ENCODE data around the gene GABRR2. TPM values are rescaled to one million over a fixed set of nuclear protein-coding genes. Genes with fewer than 3 reads are reported as not detected.

The GABRR2 gene
- polyA plus RNA-seq, 1 donor from 2014 or later: 0.31 TPM

GRCh38 chr6:89347825-89348224 lies 32.7 kb upstream of the GABRR2 start:
- no peak overlapping the region for H3K27ac ChIP-seq (ENCODE audit: low read length)
- no peaks in the 10 kb centered on the region for H3K27me3 ChIP-seq (ENCODE audit: insufficient read depth, low read depth, low read length)
- no peak overlapping the region for H3K4me2 ChIP-seq (ENCODE audit: low read length)
- H3K79me2 ChIP-seq (replicated peaks; ENCODE audit: insufficient read depth, low read length): peaks cover 68% of the 10 kb centered on the region
- no peaks in the 10 kb centered on the region for H3F3A ChIP-seq (ENCODE audit: insufficient read depth, low read length, poor library complexity, severe bottlenecking)
- no peaks in the 10 kb centered on the region for H3K36me3 ChIP-seq (ENCODE audit: insufficient read depth, low read length)
- H3K4me3 ChIP-seq (ENCODE audit: low read length): peak overlapping the region; percentile 23
- TF ChIP-seq RAD21 (conservative IDR thresholded peaks at IDR 0.05): no peak
- no peak for TF ChIP-seq SMC3 (conservative IDR thresholded peaks at IDR 0.05; ENCODE audit: poor library complexity)
- TF ChIP-seq CTCF (IDR thresholded peaks at IDR 0.05; ENCODE audit: poor library complexity, severe bottlenecking): no peak
- TF ChIP-seq EZH2 (IDR thresholded peaks at IDR 0.05; ENCODE audit: borderline replicate concordance, insufficient read depth, low read length, poor library complexity, severe bottlenecking): no peak
- no peak for TF ChIP-seq MXI1 (conservative IDR thresholded peaks at IDR 0.05; ENCODE audit: poor library complexity, severe bottlenecking)
- no peak for TF ChIP-seq TAF1 (IDR thresholded peaks at IDR 0.05; ENCODE audit: low read depth)
- no peak for TF ChIP-seq POLR2AphosphoS5 (IDR thresholded peaks at IDR 0.05)
- no peak for TF ChIP-seq EP300 (conservative IDR thresholded peaks at IDR 0.05; ENCODE audit: poor library complexity, severe bottlenecking)
- no peak for TF ChIP-seq REST (IDR thresholded peaks at IDR 0.05; ENCODE audit: borderline replicate concordance)
- no peaks in the 10 kb centered on the region for H3K9me2 ChIP-seq (ENCODE audit: insufficient read depth, low read length)
- no peaks in the 10 kb centered on the region for H4K20me1 ChIP-seq (ENCODE audit: insufficient read depth)
- H3K9ac ChIP-seq (ENCODE audit: low read length): no peak overlapping the region
- no peaks in the 10 kb centered on the region for H3K9me3 ChIP-seq (ENCODE audit: low read length)
- H2AFZ ChIP-seq (ENCODE audit: low read depth, low read length): no peak overlapping the region

- Histone ChIP-seq H4K20me1 (ENCODE audit: insufficient read depth) (no peaks in the 10 kb centered on the region), H3K79me2 (replicated peaks; ENCODE audit: insufficient read depth, low read length) (peaks cover 62% of the 10 kb centered on the region), H3K9me2 (ENCODE audit: insufficient read depth, low read length) (no peaks in the 10 kb centered on the region), H3K4me2 (ENCODE audit: low read length) (no peak overlapping the region), H3K4me3 (ENCODE audit: low read length) (no peak overlapping the region), H3K27me3 (ENCODE audit: insufficient read depth, low read depth, low read length) (no peaks in the 10 kb centered on the region), H3K27ac (ENCODE audit: low read length) (no peak overlapping the region), H3K9me3 (ENCODE audit: low read length) (no peaks in the 10 kb centered on the region), H3F3A (ENCODE audit: insufficient read depth, low read length, poor library complexity, severe bottlenecking) (no peaks in the 10 kb centered on the region), H2AFZ (ENCODE audit: low read depth, low read length) (no peak overlapping the region), H3K36me3 (ENCODE audit: insufficient read depth, low read length) (no peaks in the 10 kb centered on the region), H3K9ac (ENCODE audit: low read length) (no peak overlapping the region)
- TF ChIP-seq EP300 (conservative IDR thresholded peaks at IDR 0.05; ENCODE audit: poor library complexity, severe bottlenecking) (no peak), RAD21 (conservative IDR thresholded peaks at IDR 0.05) (no peak), POLR2AphosphoS5 (IDR thresholded peaks at IDR 0.05) (no peak)
Measured at GRCh38 chr6:89346433-89346832, 31.3 kb upstream of the GABRR2 start.

- H4K20me1 ChIP-seq (ENCODE audit: insufficient read depth): no peaks in the 10 kb centered on the region
- TF ChIP-seq REST (IDR thresholded peaks at IDR 0.05; ENCODE audit: borderline replicate concordance) (no peak), CTCF (IDR thresholded peaks at IDR 0.05; ENCODE audit: poor library complexity, severe bottlenecking) (no peak), TAF1 (IDR thresholded peaks at IDR 0.05; ENCODE audit: low read depth) (no peak), POLR2AphosphoS5 (IDR thresholded peaks at IDR 0.05) (no peak), SMC3 (conservative IDR thresholded peaks at IDR 0.05; ENCODE audit: poor library complexity) (no peak), EZH2 (IDR thresholded peaks at IDR 0.05; ENCODE audit: borderline replicate concordance, insufficient read depth, low read length, poor library complexity, severe bottlenecking) (no peak), RAD21 (conservative IDR thresholded peaks at IDR 0.05) (no peak), MXI1 (conservative IDR thresholded peaks at IDR 0.05; ENCODE audit: poor library complexity, severe bottlenecking) (no peak)
- H3K4me2 ChIP-seq (ENCODE audit: low read length): no peak overlapping the region
- no peak overlapping the region for H2AFZ ChIP-seq (ENCODE audit: low read depth, low read length)
- H3K4me3 ChIP-seq (ENCODE audit: low read length): no peak overlapping the region
- H3K36me3 ChIP-seq (ENCODE audit: insufficient read depth, low read length): peaks cover 8% of the 10 kb centered on the region
- no peak overlapping the region for H3K9ac ChIP-seq (ENCODE audit: low read length)
- no peaks in the 10 kb centered on the region for H3K27me3 ChIP-seq (ENCODE audit: insufficient read depth, low read depth, low read length)
- H3K9me2 ChIP-seq (ENCODE audit: insufficient read depth, low read length): no peaks in the 10 kb centered on the region
- H3K9me3 ChIP-seq (ENCODE audit: low read length): no peaks in the 10 kb centered on the region
- H3K27ac ChIP-seq (ENCODE audit: low read length): no peak overlapping the region
- peaks cover 13% of the 10 kb centered on the region for H3K79me2 ChIP-seq (replicated peaks; ENCODE audit: insufficient read depth, low read length)
- no peaks in the 10 kb centered on the region for H3F3A ChIP-seq (ENCODE audit: insufficient read depth, low read length, poor library complexity, severe bottlenecking)
Measured at GRCh38 chr6:89339565-89339964, 24.5 kb upstream of the GABRR2 start.
